Measurements from ENCODE around the gene TRHDE.

TRHDE gene

GRCh38 chr12:72272091-72272661 is at the start of gene TRHDE:
TRHDE (plus strand) TSS chr12:72272370; CDS start chr12:72272644, 274 bp downstream.
- Histone ChIP-seq H3K4me1 (ENCODE audit: control insufficient read depth in 2 of 2, insufficient read depth in 2 of 2, low read length in 2 of 2) (no peaks in the 10 kb centered on the region), H3K4me3 (ENCODE audit: low read length in 2 of 2) (peak within 1 kb of the TSS; percentile 54 to 57), H3K36me3 (ENCODE audit: control insufficient read depth in 2 of 2, insufficient read depth in 2 of 2, low read length in 2 of 2) (no peaks in the 10 kb centered on the region), H3K27me3 (ENCODE audit: control insufficient read depth in 2 of 2, insufficient read depth in 2 of 2, low read length in 2 of 2) (peaks cover 12 to 19% of the 10 kb centered on the region in 2 donors), H3K9me3 (ENCODE audit: control insufficient read depth in 2 of 2, low read length in 2 of 2) (no peaks in the 10 kb centered on the region), H3K27ac (ENCODE audit: low read depth in 2 of 2, low read length in 2 of 2) (no peak within 1 kb of the TSS), H3K9ac (ENCODE audit: low read depth in 1 of 2, low read length in 2 of 2) (peak within 1 kb of the TSS in 1 of 2 donors; percentile 7)

- Histone ChIP-seq H3K9me3 (ENCODE audit: control insufficient read depth in 2 of 2, low read length in 2 of 2) (no peaks in the 10 kb centered on the region), H3K4me3 (ENCODE audit: low read length in 2 of 2) (no peak overlapping the region), H3K27me3 (ENCODE audit: control insufficient read depth in 2 of 2, insufficient read depth in 2 of 2, low read length in 2 of 2) (no peaks in the 10 kb centered on the region), H3K9ac (ENCODE audit: low read depth in 1 of 2, low read length in 2 of 2) (no peak overlapping the region), H3K36me3 (ENCODE audit: control insufficient read depth in 2 of 2, insufficient read depth in 2 of 2, low read length in 2 of 2) (no peaks in the 10 kb centered on the region), H3K4me1 (ENCODE audit: control insufficient read depth in 2 of 2, insufficient read depth in 2 of 2, low read length in 2 of 2) (no peaks in the 10 kb centered on the region), H3K27ac (ENCODE audit: low read depth in 2 of 2, low read length in 2 of 2) (no peak overlapping the region)
Measured at GRCh38 chr12:72226510-72226909, 45.7 kb upstream of the TRHDE start.

DNA sequence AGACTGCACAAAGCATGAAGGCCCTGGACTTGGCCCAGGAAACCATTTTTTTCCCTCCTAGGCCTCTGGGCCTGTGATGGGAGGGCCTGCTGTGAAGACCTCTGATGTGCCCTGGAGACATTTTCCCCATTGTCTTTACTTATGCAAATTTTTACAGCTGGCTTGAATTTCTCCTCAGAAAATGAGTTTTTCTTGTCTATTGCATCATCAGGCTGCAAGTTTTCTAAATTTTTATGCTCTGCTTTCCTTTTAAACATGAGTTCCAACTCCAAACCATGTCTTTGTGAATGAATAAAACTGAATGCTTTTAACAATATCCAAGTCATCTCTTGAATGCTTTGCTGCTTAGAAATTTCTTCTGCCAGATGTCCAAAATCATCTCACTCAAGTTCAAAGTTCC is 43.7 kb upstream of the TRHDE start:
- Histone ChIP-seq H3K9ac (ENCODE audit: low read depth in 1 of 2, low read length in 2 of 2) (no peak overlapping the region), H3K27ac (ENCODE audit: low read depth in 2 of 2, low read length in 2 of 2) (no peak overlapping the region), H3K36me3 (ENCODE audit: control insufficient read depth in 2 of 2, insufficient read depth in 2 of 2, low read length in 2 of 2) (no peaks in the 10 kb centered on the region), H3K4me1 (ENCODE audit: control insufficient read depth in 2 of 2, insufficient read depth in 2 of 2, low read length in 2 of 2) (no peaks in the 10 kb centered on the region), H3K9me3 (ENCODE audit: control insufficient read depth in 2 of 2, low read length in 2 of 2) (no peaks in the 10 kb centered on the region), H3K4me3 (ENCODE audit: low read length in 2 of 2) (no peak overlapping the region), H3K27me3 (ENCODE audit: control insufficient read depth in 2 of 2, insufficient read depth in 2 of 2, low read length in 2 of 2) (no peaks in the 10 kb centered on the region)

DNA sequence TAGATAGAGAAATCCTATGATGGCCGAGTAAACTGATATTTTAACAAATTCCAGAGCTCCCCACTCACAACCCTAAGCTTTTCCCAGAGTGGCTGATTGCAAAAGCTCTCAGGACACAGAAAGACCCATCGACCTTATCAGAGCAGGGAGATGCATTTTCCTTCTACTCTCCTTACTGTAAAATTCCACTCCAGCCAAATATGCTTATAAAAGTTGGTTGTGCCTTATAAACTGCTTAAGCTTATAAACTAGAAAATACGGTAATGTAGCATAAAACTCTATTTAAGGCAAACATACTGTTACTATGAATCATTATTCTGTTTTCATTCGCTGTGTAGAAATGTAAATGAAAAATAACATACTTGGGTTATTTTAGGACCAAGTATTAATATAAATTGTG is 41.6 kb upstream of the TRHDE start:
- no peak overlapping the region for H3K9ac ChIP-seq (ENCODE audit: low read depth in 1 of 2, low read length in 2 of 2)
- H3K4me1 ChIP-seq (ENCODE audit: control insufficient read depth in 2 of 2, insufficient read depth in 2 of 2, low read length in 2 of 2): no peaks in the 10 kb centered on the region
- no peaks in the 10 kb centered on the region for H3K9me3 ChIP-seq (ENCODE audit: control insufficient read depth in 2 of 2, low read length in 2 of 2)

DNA sequence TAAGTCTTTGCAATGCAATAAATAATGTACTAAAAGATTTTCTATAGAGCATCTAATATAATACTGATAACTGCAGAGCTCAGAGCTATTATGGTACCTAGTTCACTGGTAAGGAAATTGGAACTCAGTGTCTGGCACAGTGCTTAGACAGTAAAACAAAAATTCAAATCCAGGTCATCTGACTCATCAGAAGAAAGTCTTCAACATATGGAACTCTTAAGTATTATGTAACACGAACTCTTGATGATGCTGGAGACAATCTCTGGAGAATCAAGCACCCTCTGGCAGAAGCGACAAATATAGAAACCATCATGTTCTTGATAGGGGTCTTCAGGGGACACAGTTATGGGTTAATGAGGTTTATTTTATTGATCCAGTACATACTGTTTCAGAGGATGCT is 37.3 kb upstream of the TRHDE start:
- no peaks in the 10 kb centered on the region for H3K27me3 ChIP-seq (ENCODE audit: control insufficient read depth in 2 of 2, insufficient read depth in 2 of 2, low read length in 2 of 2)
- H3K4me3 ChIP-seq (ENCODE audit: low read length in 2 of 2): no peak overlapping the region
- H3K9ac ChIP-seq (ENCODE audit: low read depth in 1 of 2, low read length in 2 of 2): no peak overlapping the region
- no peak overlapping the region for H3K27ac ChIP-seq (ENCODE audit: low read depth in 2 of 2, low read length in 2 of 2)
- H3K9me3 ChIP-seq (ENCODE audit: control insufficient read depth in 2 of 2, low read length in 2 of 2): no peaks in the 10 kb centered on the region
- no peaks in the 10 kb centered on the region for H3K36me3 ChIP-seq (ENCODE audit: control insufficient read depth in 2 of 2, insufficient read depth in 2 of 2, low read length in 2 of 2)
- H3K4me1 ChIP-seq (ENCODE audit: control insufficient read depth in 2 of 2, insufficient read depth in 2 of 2, low read length in 2 of 2): no peaks in the 10 kb centered on the region

More for the DNA sequence above, 41.6 kb upstream of the TRHDE start:
- H3K27me3 ChIP-seq (ENCODE audit: control insufficient read depth in 2 of 2, insufficient read depth in 2 of 2, low read length in 2 of 2): no peaks in the 10 kb centered on the region
- H3K36me3 ChIP-seq (ENCODE audit: control insufficient read depth in 2 of 2, insufficient read depth in 2 of 2, low read length in 2 of 2): no peaks in the 10 kb centered on the region
- H3K27ac ChIP-seq (ENCODE audit: low read depth in 2 of 2, low read length in 2 of 2): no peak overlapping the region
- H3K4me3 ChIP-seq (ENCODE audit: low read length in 2 of 2): no peak overlapping the region

DNA sequence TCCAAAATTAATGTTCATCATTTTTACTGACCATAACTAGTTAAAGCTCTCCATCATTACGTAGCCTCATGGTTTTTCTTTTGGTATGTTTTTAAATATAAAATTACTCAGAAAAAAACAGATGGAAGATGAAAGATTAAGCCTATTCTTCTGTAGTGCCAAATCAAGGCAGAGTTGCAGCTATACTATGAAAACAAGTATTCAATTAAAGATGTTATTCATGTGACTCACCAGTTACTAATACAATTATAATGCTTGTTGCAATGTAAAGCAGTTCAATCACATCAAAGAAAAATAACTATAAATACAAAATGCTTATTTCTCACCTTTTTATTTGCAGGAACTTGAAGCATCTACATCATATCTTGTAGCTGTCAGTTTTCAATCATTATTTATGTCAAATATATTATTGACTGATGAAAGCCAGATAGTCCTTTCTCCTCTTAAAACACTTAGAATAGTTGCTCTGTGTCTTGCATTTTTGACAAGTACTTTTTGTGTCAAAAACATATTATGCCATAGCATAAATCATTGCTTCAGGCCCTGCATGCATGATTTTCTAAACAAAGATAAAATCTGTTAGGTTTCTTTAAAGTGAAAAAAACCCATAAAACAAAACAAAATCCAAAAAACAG is 36.0 kb upstream of the TRHDE start:
- no peak overlapping the region for H3K9ac ChIP-seq (ENCODE audit: low read depth in 1 of 2, low read length in 2 of 2)
- no peaks in the 10 kb centered on the region for H3K27me3 ChIP-seq (ENCODE audit: control insufficient read depth in 2 of 2, insufficient read depth in 2 of 2, low read length in 2 of 2)
- no peak overlapping the region for H3K4me3 ChIP-seq (ENCODE audit: low read length in 2 of 2)
- no peak overlapping the region for H3K27ac ChIP-seq (ENCODE audit: low read depth in 2 of 2, low read length in 2 of 2)
- no peaks in the 10 kb centered on the region for H3K4me1 ChIP-seq (ENCODE audit: control insufficient read depth in 2 of 2, insufficient read depth in 2 of 2, low read length in 2 of 2)
- H3K9me3 ChIP-seq (ENCODE audit: control insufficient read depth in 2 of 2, low read length in 2 of 2): no peaks in the 10 kb centered on the region
- H3K36me3 ChIP-seq (ENCODE audit: control insufficient read depth in 2 of 2, insufficient read depth in 2 of 2, low read length in 2 of 2): no peaks in the 10 kb centered on the region

DNA sequence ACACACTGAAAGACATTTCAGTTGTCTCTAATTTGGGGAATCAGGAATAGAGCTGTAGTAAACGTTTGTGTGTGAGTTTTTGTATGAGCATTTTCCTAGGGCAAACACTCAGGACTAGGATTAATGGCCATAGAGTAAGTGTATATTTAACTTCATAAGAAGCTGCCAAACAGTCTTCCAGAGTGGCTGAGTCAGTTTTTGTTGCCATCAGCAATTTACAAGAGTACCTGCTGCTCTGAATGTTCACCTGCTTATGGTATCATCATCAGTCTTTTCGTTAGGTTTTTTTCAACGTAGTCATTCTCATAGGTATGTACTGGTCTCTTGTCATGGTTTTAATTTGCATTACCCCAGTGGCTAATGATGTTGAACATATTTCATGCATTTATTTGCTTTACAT is 30.6 kb upstream of the TRHDE start:
- Histone ChIP-seq H3K9me3 (ENCODE audit: control insufficient read depth in 2 of 2, low read length in 2 of 2) (no peaks in the 10 kb centered on the region), H3K9ac (ENCODE audit: low read depth in 1 of 2, low read length in 2 of 2) (no peak overlapping the region), H3K27me3 (ENCODE audit: control insufficient read depth in 2 of 2, insufficient read depth in 2 of 2, low read length in 2 of 2) (no peaks in the 10 kb centered on the region), H3K4me1 (ENCODE audit: control insufficient read depth in 2 of 2, insufficient read depth in 2 of 2, low read length in 2 of 2) (no peaks in the 10 kb centered on the region), H3K4me3 (ENCODE audit: low read length in 2 of 2) (no peak overlapping the region), H3K36me3 (ENCODE audit: control insufficient read depth in 2 of 2, insufficient read depth in 2 of 2, low read length in 2 of 2) (no peaks in the 10 kb centered on the region), H3K27ac (ENCODE audit: low read depth in 2 of 2, low read length in 2 of 2) (no peak overlapping the region)

DNA sequence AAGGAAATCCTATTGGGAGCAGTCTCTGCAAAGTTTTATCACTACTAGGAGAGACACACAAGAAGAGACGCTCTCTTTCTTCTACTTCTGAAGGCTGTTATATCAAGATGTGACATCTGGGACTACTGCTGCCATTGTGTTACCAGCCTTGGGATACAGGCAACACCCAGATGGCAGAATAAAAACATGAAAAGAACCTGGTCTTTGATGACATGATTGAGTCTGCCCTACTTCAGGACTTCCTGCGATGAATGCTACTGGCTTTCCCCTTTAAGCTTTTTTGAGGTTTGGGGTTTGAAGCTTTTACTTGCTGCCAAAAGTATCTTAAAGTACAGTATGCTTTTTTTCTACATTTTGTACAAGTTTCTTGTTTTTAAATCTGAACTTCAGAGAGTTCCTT is 29.2 kb upstream of the TRHDE start:
- H3K36me3 ChIP-seq (ENCODE audit: control insufficient read depth in 2 of 2, insufficient read depth in 2 of 2, low read length in 2 of 2): no peaks in the 10 kb centered on the region
- H3K27me3 ChIP-seq (ENCODE audit: control insufficient read depth in 2 of 2, insufficient read depth in 2 of 2, low read length in 2 of 2): no peaks in the 10 kb centered on the region
- H3K9ac ChIP-seq (ENCODE audit: low read depth in 1 of 2, low read length in 2 of 2): no peak overlapping the region
- H3K4me1 ChIP-seq (ENCODE audit: control insufficient read depth in 2 of 2, insufficient read depth in 2 of 2, low read length in 2 of 2): no peaks in the 10 kb centered on the region
- H3K4me3 ChIP-seq (ENCODE audit: low read length in 2 of 2): no peak overlapping the region
- H3K27ac ChIP-seq (ENCODE audit: low read depth in 2 of 2, low read length in 2 of 2): no peak overlapping the region
- no peaks in the 10 kb centered on the region for H3K9me3 ChIP-seq (ENCODE audit: control insufficient read depth in 2 of 2, low read length in 2 of 2)

DNA sequence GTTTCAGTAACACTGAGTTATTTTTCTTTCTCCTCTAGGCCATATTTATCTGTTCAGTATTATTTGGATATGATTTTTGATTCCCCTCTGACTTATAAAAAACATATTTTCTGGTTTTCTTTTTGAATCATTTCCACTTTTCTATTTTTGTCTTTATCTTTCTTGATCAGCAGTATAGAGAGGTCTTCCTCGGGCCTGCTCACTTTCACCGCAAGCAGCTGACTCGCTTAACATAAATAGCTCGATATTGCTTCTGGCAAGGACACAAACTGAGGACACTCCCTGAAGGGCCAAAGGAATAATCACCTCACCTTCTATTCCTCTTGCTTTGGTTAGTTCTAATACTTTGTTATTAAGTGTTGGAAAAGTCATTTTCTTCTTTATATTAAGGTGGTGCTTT is 25.8 kb upstream of the TRHDE start:
- H3K36me3 ChIP-seq (ENCODE audit: control insufficient read depth in 2 of 2, insufficient read depth in 2 of 2, low read length in 2 of 2): no peaks in the 10 kb centered on the region
- H3K4me3 ChIP-seq (ENCODE audit: low read length in 2 of 2): no peak overlapping the region
- H3K9ac ChIP-seq (ENCODE audit: low read depth in 1 of 2, low read length in 2 of 2): no peak overlapping the region
- H3K27me3 ChIP-seq (ENCODE audit: control insufficient read depth in 2 of 2, insufficient read depth in 2 of 2, low read length in 2 of 2): no peaks in the 10 kb centered on the region
- H3K9me3 ChIP-seq (ENCODE audit: control insufficient read depth in 2 of 2, low read length in 2 of 2): no peaks in the 10 kb centered on the region
- no peaks in the 10 kb centered on the region for H3K4me1 ChIP-seq (ENCODE audit: control insufficient read depth in 2 of 2, insufficient read depth in 2 of 2, low read length in 2 of 2)
- no peak overlapping the region for H3K27ac ChIP-seq (ENCODE audit: low read depth in 2 of 2, low read length in 2 of 2)

- Histone ChIP-seq H3K9ac (ENCODE audit: low read depth in 1 of 2, low read length in 2 of 2) (no peak overlapping the region), H3K27me3 (ENCODE audit: control insufficient read depth in 2 of 2, insufficient read depth in 2 of 2, low read length in 2 of 2) (no peaks in the 10 kb centered on the region), H3K9me3 (ENCODE audit: control insufficient read depth in 2 of 2, low read length in 2 of 2) (no peaks in the 10 kb centered on the region), H3K36me3 (ENCODE audit: control insufficient read depth in 2 of 2, insufficient read depth in 2 of 2, low read length in 2 of 2) (no peaks in the 10 kb centered on the region), H3K4me3 (ENCODE audit: low read length in 2 of 2) (no peak overlapping the region), H3K4me1 (ENCODE audit: control insufficient read depth in 2 of 2, insufficient read depth in 2 of 2, low read length in 2 of 2) (no peaks in the 10 kb centered on the region), H3K27ac (ENCODE audit: low read depth in 2 of 2, low read length in 2 of 2) (no peak overlapping the region)
Measured at GRCh38 chr12:72250346-72250745, 21.8 kb upstream of the TRHDE start.

All from mucosa of rectum (tissue), 2 donors.